GM21367 (cell line): ENCODE measurements around the gene TFAP2C.

Experiments used
- ATAC-seq: cut with Tn5 transposase; IDR thresholded peaks from one replicate; pipeline ENCODE4 v1.9.1; 2021; ENCODE audit not compliant: unreplicated experiment

Gene TFAP2C

DNA sequence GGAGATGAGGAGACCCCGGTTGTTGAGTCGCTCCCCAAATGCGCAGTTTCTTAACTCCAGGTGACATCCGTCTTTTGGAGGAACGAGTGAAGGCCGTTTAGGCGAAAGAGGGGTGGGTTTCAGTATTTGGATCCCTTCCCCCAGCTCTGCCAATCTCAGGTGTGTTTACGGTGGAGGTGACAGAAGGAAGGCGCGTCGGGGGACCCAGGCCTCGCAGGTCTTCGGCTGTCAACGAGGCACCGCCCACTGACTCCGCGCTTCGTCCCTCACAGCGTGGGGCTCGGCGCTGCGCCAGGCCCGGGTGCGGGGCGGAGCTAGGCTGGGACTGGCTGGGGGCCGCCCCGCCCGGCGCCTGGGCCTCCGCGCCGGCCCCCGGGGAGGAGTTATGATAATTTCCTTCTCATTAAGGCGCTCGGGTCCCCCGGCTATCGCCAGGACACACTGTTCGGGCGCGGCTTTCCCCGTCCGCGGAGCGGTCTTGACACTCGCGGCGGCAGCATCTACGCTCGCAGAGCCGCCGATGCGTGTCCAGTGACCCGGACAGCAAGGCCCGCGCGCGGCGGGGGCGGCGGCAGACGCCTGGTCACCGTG lies at the start of gene TFAP2C:
Gene TFAP2C (plus strand): TSS at position 434 of the 591 bp plus-strand sequence. CDS start 239 bp downstream, outside the sequence.
- ATAC-seq = no peak

DNA sequence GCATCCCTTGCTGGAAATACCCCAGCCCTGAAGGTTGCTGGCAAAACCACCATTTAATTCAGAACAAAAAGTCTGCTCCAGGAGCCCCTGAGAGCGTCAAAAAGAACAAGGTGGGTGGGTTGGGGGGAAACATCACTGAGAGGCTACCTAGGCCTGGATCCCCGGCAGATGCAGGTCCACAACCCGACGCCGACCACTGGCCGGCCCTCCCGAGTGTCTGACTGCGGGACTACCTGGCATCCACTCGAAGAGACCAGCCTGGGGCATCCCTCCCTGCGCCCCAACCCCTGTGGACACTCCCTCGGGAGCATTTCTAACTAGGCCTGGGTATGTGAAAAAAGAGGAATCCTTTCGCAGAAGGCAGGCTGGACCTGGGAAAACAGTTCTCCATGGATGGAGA lies 48.9 kb upstream of the TFAP2C start:
- ATAC-seq = no peak

DNA sequence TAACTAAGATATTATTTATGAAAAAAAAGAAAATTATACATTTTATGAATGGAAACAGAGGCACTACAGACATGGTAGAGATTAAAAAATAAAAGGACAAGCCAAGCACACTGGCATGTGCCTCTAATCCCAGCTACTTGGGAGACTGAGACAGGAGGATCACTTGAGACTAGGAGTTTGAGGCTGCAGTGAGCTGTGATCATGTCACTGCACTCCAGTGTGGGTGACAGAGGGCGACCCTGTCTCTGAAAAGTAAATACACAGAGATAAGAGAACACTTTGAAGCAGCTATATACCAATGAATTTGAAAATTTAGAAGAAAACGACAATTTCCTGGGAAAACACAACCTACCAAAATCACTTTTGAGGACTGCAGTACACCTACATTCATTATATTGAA lies 47.4 kb upstream of the TFAP2C start:
- no peak for ATAC-seq

DNA sequence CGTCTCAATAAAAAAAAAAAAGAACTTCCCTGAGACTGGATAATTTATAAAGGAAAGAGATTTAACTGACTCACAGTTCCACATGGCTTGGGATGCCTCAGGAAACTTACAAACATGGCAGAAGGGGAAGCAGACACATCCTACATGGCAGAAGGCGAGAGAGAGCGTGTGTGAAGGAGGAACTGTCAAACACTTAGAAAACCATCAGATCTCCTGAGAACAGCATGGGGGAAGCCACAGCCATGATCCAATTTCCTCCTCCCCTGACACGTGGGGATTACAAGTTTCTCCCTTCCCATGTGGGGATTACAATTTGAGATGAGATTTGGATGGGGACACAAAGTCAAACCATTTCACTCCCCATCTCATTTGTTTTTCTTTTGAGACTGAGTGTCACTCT lies 46.6 kb upstream of the TFAP2C start:
- no peak for ATAC-seq

DNA sequence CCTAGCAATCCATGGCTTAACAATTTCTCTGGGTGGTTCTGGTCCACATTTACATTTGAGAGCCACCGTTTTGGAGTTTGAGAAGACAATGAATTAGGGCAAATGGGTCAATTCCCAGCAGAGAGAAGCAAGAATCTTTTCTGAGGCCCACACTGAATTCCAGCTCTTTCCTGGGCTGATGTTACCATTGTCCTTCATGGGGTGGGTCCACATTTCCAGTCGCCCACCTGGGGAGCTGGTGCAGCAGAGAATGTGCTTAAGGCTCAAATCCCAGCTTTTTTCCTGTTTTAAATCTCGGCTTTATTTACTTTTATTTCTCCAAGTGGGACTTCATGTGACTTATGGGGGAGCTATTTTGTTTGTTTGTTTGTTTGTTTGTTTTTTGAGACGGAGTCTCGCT lies 44.2 kb upstream of the TFAP2C start:
- no peak for ATAC-seq

DNA sequence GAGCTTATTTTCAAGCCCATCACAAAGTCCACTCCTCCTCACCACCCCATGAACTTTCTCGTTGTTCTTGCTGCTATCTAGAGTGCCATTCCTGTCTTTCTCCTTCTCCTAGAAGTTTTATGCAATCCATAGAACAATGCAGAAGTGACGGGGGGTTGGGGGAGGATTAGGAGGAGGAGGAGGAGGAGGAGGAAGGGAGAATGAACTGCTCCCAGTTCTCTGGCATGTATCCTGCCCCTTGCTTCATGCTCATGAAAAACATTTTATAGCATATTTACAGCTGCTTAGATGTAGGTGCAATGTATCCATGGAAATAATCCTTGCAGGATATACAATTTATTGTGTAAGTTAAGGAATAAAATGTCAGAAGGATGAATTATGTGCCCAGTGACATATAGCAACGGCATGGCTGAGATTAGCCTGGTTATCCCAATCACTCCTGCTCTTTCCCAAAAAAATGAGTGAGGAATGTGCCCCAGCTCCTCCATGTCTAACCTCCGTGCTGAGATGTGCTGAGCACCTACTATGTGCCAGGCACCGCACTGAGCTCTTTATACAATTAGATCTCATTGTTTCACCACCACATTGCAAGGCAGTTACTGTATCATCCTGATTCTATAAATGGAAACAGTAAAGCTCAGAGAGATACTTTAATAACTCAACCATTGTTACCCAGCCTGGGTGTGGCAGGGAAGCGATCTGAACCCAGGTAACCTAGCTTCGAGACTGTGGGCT lies 41.6 kb upstream of the TFAP2C start:
- ATAC-seq = no peak

DNA sequence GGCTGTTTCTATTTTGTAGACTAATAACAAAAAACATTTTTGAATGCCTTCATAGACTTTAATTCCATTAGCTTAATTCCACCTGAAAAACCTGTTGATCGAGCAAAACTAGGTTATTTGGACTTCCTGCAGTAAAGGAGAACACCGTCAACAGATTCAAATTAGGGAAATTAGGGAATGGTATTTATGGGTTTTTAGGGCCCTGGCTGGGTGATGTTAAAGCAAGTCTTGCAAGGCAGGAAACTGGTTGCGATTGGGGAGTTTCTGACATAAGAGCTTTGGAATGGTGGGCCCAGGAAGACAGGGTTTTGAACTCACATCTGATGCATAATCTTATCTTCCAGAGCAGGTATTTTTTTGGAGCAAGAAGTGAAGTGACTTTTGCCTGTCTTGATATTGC lies 40.1 kb upstream of the TFAP2C start:
- ATAC-seq = no peak

DNA sequence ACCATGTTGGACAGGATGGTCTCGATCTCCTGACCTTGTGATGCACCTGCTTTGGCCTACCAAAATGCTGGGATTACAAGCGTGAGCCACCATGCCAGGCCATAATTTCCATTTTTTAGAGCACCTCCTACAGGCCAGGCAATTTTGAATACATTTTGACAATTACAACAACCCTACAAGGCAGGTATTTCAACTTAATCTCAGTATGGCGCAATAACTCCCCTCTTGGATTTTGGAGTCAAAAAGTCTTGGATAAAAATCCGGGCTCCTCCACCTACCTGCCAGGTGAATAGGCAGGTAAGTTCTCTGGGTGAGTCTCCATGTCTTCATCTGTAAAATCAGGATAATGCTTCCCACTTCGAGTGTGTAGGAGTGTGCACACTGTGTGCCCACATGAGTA lies 39.5 kb upstream of the TFAP2C start:
- no peak for ATAC-seq

DNA sequence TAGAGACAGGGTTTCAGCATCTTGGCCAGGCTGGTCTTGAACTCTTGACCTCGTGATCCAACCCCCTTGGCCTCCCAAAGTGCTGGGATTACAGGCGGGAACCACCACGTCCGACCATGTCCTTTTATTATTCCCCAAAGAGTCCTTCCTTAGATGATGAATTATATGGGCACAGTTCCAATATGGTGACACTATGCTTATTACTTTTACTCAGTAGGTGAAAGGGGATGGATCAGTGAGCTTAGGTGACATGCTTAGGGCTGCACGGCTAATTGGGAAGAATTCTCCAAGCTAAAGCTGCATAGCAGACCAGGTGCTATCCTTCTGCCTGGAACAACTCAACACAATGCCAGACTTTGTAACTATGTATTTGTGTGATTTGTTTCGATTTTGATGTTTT lies 38.2 kb upstream of the TFAP2C start:
- no peak for ATAC-seq

DNA sequence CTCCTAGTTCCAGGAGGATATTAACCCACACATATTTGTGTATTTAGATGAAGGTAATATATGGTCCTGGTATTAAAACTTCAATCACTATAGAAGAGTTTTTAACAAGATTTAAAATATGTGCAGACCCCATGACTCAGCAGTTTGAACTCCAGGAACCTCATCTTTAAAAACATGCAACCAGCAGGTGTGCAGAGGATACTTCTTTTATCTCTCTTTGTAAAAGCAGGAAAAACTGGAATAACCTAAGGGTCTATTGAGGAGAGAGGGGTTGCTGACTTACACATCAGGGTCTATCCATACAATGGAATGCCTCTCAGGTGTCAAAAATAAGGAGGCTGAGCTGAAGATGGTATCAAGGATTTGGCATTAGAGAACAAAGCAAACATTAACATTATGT lies 36.9 kb upstream of the TFAP2C start:
- ATAC-seq = no peak

DNA sequence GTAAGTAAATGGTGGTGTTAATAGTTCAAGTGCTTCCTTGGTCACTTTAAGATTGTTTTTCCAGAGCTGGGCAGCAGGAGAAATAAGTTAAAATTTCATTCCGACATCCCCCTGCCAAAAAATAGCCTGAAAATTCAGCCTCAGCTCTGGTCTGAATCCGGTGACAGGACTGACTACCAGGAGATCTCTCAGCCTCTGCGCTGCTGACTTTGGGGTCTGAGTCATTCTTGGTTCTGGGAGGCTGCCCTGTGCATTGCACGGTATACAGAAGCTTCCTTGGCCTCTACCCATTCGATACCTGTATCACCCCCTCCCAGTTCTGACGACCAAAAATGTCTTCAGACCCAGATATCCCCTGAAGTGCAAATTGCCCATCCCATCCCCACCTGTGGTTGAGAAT lies 36.3 kb upstream of the TFAP2C start:
- ATAC-seq = no peak

DNA sequence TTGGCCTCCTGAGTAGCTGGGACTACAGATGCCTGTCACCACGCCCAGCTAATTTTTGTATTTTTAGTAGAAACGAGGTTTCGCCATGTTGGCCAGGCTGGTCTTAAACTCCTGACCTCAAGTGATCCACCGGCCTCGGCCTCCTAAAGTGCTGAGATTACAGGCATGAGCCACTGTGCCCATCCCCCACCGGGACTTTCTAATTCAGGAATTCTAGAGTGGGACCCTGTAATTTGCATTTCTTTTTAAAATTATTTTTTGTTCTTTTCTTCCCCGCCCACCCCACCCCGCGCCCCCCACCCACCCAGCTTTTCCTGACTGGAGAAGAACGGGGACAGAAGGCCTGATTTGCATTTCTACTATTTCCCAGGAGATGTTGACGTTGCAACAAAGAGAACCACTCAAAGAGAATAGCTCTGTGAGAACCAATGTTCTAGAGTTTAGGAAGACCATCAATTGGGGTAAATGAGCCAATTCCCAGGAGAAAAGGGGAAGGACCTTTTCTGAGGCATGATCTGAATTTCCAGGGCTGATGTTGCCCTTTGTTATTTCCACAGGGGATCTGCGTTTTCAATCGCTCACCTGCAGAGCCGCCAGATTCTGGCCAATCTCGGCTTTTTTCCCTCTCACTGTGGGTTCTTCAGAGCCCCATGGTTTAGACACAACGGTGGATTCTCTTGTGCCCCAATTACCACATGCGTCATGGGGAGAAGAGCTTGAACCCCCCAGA lies 33.2 kb upstream of the TFAP2C start:
- ATAC-seq = no peak

DNA sequence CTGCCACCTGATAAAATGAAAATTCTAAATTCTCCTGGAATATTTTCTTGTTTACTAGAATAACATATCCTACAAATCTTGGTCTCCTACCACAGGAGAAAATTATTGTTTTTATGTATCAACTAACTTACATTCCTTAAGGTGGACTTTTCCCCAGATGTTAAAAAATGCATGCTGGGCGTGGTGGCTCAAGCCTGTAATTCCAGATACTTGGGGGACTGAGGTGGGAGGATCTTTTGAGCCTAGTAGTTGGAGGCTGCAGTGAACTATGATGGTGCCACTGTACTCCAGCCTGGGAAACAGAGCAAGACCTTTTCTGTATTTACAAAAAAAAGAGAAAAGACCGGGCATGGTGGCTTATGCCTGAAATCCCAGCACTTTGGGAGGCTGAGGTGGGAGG lies 27.9 kb upstream of the TFAP2C start:
- ATAC-seq = no peak

DNA sequence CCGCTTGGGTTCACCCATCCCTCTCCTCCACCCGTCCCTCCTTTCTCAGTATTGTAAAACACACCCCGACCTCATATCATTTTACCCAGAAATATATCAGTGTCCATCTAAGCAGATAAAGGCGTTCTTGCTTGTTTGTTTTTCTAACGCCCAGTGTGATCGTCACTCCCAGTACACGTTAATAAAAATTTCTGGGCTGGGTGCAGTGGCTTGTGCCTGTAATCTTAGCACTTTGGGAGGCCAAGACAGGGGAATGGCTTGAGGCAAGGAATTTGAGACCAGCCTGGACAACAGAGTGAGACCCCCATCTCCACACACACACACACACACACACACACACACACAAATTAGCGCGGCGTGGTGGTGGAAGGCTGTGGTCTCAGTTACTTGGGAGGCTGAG lies 24.4 kb upstream of the TFAP2C start:
- ATAC-seq = no peak

DNA sequence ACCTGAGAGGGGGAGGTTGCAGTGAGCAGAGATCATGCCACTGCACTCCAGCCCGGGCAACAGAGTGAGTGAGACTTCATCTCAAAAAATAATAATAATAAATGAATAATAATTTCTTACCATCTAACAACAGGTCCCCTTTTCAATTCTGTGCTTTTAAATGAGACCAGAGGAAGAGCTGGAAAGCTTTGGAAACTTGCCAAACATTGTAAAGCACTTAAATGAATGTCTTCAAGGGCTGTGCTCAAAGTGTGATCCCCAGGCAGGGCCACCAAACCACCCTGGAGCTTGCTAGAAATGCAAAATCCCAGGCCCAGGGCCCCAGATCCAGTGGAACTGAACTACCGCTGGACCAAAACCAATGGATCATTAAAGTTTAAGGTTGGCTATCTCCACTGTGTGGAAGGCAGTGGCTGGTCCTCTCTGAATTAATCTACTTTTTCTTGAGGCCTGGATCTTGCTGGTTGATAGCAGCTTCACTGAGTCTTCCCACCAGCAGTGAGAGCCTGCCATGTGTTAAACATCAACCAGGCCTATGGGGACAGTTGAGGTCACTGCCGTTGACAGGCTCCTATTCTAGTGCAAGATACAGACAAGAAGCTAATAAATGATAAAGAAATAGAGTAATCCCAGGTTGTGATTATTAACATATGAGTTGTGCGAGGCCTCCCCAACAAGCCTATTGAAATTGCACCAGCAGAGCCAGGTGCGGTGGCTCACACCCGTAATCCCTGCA lies 23.7 kb upstream of the TFAP2C start:
- ATAC-seq = no peak

DNA sequence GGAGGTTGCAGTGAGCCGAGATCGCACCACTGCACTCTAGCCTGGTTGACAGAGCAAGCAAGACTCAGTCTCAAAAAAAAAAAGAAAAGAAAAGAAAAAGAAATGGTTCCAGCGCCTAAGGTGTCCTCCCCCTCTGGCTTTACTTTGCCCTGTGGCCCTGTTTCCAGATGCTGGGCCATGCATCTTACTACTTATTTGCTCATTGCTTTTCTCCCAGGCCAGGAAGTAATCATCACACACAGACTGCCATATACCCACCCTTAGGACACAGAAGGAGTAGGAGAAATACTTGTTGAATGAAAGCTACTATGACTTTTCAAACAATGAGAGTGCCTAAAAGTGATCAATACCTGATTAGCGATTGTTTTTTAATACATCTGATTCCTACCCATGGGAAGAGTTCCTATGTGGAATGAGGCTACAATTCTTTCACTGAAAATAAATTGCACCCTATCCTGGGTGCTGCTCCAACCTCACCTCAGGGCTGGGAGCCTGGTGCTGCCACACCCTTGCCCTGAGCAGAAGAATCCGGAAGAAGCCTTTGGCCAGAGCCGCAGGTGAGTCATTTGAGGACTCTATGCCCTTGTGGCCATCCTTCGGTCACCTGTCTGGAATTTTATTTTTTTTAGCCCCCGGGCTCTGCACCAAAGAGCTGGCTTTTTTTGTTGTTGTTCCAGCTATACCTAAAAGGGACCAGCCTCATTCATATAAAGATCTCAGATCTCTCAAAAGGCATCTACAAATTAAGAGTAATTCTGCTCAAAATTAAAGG lies 22.7 kb upstream of the TFAP2C start:
- no peak for ATAC-seq

DNA sequence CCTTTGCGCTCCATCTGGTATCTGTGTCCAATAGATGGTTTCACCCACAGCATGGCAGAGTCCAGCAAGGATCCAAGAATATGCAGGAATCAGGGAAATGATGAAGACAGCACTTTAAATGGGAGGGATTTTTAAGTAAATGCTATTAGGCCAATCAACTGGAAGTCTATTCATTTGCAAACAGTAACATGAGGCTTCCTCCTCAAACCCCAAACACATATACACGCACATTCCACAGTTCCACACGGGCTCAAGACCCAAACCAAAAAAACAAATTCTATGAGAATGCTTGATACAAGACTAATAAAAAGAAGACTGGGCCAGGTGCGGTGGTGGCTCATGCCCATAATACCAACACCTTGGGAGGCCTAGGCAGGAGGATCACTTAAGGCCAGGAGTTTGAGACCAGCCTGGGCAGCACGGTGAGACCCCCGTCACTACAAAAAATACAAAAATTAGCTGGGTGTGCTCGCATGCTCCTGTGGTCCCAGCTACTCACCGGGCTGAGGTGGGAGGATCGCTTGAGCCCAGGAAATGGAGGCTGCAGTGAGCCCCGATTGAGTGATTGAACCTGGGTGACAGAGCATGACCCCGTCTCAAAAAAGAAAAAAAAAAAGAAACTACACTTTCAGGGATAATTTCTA lies 21.9 kb upstream of the TFAP2C start:
- no peak for ATAC-seq

DNA sequence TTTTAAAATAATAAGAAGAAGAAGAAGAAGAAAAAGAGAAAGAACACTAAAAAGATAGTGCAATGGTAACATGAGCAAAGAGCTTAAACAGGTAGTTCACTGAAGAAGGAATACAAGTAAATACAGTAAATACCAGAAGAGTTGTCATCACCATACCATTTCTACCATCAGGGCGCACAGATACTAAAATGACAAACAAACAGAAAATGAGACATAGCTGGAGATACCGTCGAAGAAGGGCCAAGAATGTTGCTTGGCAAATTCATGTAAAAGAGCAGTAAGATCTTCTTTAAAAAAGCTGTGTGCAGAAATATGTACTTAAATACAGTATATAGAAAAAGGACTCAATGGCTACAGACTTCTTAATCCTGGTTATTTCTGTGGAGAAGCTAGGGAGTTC lies 20.7 kb upstream of the TFAP2C start:
- no peak for ATAC-seq

DNA sequence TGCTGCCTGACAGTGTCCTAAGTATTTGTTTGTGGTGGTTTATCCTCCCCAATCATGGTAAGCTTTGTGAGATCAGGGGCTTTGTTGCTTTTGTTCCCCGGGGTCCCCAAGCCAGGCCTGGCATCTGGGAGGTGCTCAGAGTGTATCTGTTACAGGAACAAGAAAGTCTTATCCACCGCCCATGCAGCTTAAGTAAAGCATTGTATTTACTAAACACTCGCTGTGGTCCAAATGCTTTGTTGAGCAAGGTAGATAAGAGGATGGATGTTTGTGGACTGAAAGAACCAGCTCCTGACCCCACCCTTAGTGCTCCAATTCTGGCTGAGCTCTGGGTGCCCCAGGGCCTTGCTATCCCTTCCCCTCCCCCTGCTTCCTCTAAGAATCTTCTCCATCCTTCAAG lies 19.8 kb upstream of the TFAP2C start:
- no peak for ATAC-seq

DNA sequence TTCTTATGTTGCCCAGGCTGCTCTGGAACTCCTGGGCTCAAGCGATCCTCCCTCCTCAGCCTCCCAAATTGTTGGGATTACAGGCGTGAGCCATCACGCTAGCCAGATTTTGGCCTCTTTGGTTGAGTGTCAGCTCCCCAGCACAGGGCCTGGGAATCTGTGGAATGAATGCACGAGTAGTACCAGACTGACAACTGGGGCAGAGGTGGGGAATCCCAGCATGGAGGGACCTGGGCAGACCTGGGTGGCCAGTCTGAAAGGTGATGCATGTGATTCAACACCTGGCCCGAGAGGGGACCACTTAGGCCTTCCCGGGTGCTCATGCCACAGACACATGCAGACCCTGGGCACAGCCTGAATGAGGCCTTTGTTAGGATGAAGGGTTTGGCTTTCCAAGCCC lies 19.0 kb upstream of the TFAP2C start:
- ATAC-seq = no peak
